Suppressor macrophage treated with lipopolysaccharide for 1 hour (primary cell): ENCODE results near the gene CITED4.
"Not testable (repeated sequence)": the region's sequence is repeated elsewhere in the genome, so short reads cannot be mapped to it uniquely, and the experiment has no call there.

Experiments used
- DNase-seq, 3 donors: peaks; one replicate each; pipeline ENCODE4 v3.0.0-alpha.2; 2020 to 2022

The CITED4 gene, protein sequence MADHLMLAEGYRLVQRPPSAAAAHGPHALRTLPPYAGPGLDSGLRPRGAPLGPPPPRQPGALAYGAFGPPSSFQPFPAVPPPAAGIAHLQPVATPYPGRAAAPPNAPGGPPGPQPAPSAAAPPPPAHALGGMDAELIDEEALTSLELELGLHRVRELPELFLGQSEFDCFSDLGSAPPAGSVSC

DNA sequence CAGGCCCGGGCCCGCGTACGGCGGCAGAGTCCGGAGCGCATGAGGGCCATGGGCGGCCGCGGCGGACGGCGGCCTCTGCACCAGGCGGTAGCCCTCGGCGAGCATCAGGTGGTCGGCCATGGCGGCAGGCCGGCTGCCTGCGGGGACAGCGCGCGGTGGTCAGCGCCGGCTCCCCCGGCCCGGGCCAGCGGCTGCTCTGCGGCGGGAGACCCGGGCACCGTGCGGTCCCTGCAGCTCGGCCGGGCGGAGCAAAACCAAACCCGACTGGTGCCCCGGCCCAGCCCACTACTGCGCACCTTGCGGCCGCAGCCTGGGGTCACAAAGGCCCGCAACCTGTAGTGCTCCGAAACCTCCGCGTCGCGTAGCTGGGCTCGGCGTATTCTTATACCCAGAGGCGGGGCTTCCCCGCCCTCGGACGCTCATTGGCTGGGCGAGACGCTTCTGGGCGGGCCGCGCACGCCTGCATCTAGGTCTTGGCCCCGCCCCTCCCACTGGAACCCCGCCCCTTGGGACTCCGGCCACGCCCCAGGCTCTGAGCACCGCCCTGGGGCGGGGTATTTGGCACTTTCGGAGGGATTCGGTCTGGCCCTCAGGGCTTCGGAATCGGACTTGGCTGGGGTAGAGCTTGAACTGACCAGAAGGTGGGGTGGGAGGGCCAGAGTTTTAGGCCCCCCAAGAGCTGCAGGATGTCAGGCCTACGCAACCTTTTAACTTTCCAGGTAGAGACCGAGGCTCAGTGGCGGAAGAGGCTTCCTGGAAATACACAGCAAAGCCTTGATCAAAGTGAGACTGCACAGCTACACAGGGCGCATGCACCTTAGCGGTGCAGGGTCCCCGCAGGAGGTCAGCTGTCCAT is at the start of gene CITED4:
CITED4 (minus strand) TSS at position 356 of the 856 bp plus-strand sequence; CDS start at position 120, 236 bp downstream.
- peak; percentile 95 to 98 (median 98) for DNase-seq

DNA sequence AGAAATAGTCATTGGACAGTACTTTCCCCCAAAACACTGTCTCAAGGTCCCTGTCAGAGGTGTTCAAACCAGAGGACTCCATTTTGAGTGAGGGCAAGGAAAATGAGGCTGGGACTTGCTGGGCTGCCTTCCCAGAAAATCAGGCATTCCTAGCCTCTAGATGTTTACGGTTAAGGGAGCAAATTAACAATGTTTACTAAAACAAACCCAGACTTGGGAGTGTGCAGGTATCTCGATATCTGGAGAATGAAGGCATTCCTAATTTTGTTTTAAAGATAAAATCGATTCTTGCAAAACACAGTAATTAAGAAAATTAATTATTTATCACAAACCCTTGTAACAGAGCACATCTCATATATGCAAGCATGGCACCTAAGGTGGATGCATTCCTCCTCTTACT is 48.9 kb upstream of the CITED4 start:
- DNase-seq = no peak

- no peak for DNase-seq
These were observed 47.1 kb upstream of the CITED4 start for GRCh38 chr1:40909281-40909680.

DNA sequence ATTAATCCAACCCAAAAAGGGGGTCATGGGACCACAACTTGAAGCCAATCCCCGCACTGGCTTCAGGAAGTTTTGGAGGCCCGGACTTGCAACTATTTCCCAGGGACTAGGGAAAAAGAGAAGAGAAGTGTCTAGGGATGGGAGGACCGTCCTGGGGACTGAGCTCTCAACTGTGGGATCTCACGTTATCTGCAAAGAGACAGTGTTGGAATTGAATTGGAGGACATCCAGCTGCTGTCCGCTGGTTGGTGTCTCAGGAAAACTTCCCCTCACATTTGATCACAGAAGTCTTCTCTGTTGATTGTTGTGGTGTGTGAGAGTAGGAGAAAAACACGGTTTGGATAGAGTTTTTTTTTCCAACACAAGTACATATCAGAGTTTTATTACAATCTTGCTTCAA is 46.2 kb upstream of the CITED4 start:
- DNase-seq = no peak

DNA sequence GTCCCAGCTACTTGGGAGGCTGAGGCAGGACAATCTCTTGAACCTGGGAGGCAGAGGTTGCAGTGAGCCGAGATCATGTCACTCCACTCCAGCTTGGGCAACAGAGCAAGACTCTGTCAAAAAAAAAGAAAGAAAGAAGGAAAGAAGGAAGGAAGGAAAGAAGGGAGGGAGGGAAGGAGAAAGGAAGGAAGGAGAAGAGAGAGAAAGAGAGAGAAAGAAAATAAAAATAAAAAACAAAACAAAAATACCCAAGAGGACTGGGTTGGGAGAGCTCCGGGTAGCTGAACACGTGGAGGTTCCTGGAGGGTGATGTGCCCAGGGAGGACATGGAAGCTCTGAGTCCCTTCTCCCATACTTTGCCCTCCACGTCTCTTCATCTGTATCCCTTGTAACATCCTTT is 45.7 kb upstream of the CITED4 start:
- no peak for DNase-seq

DNA sequence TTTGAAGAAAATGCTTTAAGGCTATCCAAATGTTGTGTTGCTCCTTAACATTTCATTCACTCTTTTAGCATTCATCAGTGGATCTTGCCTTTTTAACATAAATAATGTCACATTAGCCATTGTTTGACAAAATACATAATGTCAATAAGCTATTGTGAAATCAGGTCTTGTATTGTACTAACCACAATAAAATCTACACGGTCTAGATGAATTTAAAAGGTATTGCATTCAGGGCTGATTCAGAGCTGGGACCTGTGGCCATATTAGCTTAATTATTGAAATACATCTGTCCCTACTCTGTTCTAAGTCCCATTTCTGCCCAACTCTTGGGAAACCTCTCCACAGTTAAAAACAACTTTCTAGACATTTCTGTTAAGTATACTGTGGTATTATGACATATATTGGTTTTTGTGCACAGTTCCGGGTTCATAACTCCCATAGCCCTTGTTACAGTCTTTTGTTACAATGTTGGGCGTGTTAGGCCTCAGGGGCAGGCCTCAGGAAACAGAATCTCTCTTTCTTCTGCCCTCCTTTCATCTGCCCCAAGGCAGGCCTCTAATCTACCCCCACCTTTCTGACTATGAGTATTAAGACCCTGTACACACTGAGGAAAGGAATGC is 44.7 kb upstream of the CITED4 start:
- no peak for DNase-seq

- peak; percentile 45 to 64 (median 59) for DNase-seq
These were observed 42.9 kb upstream of the CITED4 start for GRCh38 chr1:40905061-40905460.

DNA sequence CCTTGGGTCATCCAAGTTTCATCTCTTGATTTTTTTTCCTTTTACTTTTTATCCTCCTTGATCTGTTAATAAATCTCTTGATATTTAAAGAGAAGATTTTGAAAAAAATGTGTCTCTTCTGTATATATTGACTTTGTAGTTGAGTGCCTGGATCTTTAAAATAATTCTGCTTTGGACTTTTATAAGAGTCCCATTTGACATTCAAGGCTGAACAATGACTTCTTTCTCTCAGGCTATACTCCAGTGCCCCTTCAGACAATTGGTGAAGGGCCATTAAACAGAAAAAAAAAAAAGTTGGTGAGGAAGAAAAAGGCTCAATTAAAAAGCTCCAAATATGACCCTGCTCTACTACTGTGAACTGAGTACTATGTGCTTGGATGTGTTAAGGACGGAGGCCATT is 40.9 kb upstream of the CITED4 start:
- DNase-seq = no peak

DNA sequence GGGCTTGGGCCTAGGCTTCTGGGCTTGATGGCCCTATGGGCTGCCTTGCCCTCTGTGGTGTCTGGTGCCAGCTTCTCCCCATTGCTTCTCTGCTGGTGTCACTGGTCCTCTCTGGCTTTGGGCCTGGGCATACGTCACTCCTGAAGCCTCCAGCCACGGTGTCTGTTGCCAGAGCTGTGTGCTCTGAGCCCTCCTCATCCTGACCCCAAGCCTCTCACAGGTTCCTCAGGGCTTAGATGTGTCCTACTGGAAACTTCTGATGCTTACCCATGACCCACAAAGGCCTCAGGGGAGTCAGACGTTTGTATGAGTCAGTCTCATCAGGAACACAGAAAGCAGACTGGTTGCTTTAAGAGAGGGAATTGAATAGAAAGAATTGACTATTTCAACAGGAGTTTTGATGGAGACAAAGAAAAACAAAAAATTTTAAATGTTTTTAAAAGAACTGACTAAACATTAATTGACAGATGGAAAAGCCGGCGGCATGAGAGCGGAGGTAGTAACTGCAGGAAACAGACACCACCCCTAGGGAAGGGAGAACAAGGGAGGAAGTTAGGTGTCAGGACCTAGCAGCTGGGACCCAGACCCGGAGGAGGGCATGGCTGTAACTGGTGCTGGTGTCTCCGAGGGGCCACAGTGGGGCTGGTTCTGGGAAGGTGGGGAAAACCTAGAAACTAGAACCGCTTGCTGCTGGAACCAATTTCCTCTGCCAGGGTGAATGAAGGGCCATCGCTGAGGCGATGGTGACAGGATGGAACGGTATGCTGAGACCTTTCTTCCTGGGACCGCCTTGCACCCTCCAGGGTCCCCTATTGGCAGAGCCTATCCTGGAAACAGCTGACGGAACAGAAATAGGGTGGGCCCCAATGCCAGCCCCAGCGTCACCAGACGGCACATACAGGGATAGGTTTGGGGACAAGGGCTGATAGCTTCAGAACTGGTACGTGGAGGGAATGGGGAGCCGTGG is 40.0 kb upstream of the CITED4 start:
- peak; percentile 55 to 58 (median 57) for DNase-seq

GRCh38 chr1:40899230-40899870 is 37.2 kb upstream of the CITED4 start:
- DNase-seq = no peak

GRCh38 chr1:40898431-40898901 is 36.3 kb upstream of the CITED4 start:
- peak; percentile 91 to 95 (median 95) for DNase-seq

GRCh38 chr1:40897513-40897912 is 35.4 kb upstream of the CITED4 start:
- peak in 1 of 3 donors; percentile 21 for DNase-seq

DNA sequence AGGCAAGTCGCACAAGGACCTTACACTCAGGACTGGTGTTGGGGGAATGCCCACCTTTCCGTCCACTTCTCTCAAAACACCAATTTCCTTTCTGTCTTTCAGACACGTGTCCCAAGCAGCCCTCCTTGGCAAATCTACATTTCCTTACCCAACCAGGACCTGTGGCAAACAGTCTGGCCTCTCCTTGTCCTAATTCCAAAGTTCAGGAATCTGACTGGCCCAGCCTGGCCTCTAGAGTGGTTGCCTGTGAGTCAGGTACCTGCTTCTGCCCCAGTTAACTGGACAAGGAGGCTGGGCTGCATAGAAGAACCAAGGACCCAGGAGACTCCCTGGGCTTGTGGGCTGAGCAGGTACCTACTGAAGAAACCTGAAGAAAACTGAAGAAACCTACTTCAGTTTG is 34.3 kb upstream of the CITED4 start:
- no peak for DNase-seq

GRCh38 chr1:40895601-40896000 is 33.4 kb upstream of the CITED4 start:
- no peak for DNase-seq

DNA sequence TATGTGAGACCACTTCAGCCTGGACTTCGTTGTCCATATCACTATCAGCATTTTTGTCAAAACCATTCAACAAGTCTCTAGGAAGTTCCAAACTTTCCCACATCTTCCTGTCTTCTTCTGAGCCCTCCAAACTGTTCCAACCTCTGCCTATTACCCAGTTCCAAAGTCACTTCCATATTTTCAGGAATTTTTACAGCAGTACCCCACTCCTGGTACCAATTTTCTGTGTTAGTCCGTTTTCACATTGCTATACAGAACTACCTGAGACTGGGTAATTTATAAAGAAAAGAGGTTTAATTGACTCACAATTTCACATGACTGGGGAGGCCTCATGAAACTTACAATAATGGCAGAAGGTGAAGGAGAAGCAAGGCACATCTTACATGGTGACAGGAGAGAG is 32.7 kb upstream of the CITED4 start:
- DNase-seq = not testable (repeated sequence)

DNA sequence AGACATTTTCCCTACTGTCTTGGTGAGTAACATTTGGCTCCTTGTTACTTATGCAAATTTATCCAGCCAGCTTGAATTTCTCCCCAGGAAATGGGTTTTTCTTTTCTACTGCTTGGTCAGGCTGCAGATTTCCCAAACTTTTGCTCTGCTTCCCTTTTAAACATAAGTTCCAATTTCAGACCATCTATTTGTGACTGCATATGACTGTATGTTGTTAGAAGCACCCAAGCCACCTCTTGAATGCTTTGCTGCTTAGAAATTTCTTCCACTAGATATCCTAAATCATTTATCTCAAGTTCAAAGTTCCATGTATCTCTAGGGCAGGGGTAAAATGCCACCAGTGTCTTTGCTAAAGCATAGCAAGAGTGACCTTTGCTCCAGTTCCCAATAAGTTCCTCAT is 32.3 kb upstream of the CITED4 start:
- DNase-seq = peak in 2 of 3 donors; percentile 14 to 53

GRCh38 chr1:40893946-40894345 is 31.8 kb upstream of the CITED4 start:
- DNase-seq = no peak

DNA sequence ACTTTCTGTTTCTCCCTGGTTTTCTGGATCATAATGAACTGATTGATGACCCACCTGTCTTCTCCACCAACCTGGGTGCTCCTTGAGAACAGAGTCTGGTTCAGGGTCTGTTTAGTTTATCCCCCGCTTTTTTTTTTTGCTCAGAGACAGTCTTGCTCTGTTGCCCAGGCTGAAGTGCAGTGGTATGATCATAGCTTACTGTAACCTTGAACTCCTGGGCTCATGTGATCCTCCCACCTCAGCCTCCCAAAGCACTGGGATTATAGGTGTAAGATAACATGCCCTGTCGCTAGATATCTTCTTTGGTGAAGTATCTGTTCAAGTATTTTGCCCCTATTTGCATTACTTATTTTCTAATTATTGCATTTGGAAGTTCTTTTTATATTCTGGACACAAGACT is 30.2 kb upstream of the CITED4 start:
- DNase-seq = no peak

GRCh38 chr1:40890771-40891170 is 28.6 kb upstream of the CITED4 start:
- peak in 1 of 3 donors; percentile 45 for DNase-seq

DNA sequence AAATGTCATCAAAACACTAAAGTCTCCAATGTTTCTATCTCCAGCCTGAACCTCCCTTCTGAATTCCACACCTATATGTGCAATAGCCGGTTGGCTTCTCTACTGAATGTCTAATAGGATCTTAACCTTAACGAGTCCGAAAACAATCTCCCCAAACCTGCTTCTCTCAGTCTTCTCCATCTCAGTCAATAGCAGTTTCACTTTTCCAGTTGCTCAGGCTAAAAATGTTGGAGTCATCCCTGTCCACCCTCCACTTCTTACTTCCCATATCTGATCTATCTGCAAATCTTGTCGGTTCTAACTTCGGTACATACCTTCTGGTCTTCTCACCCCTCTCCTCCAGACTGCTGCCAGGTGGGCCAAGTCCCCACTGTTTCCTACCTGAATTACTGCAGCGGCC is 25.5 kb upstream of the CITED4 start:
- DNase-seq = no peak

- DNase-seq = peak in 1 of 3 donors; percentile 29
These were observed 24.8 kb upstream of the CITED4 start for GRCh38 chr1:40887012-40887378.
